Caco-2 (cell line): ENCODE measurements around the gene ADGRV1. TPM values are rescaled to one million over a fixed set of nuclear protein-coding genes. Genes with fewer than 3 reads are reported as not detected.

ENCODE experiments used
- BruUV-seq: library from RNA; stranded (reverse); fragments of 400-500 nt; replicated peaks from 2 replicates; lab custom pipeline; 2021; lab: Mats Ljungman, UMichigan
- CTCF ChIA-PET: fragments of 300-600 bp; sonication (Branson Sonifier 250); formaldehyde crosslinking; loops from one replicate; lab custom pipeline; 2022; ENCODE audit warnings: antibody characterized with exemption; lab: Charles Lee
- POLR2A ChIA-PET: fragments of 300-600 bp; sonication (Branson Sonifier 250); formaldehyde crosslinking; loops from one replicate; lab custom pipeline; 2022; ENCODE audit warnings: antibody characterized with exemption; lab: Charles Lee
- DNase-seq, 2 experiments: peaks; one replicate each; pipeline versions ENCODE4 v3.0.0 to v3.0.0-alpha.2; 2020 to 2022
- H3K27me3 ChIP-seq: replicated peaks from 2 replicates; pipeline ENCODE4 v1.6.0; 2011; ENCODE audit warnings: low read length; ENCODE audit not compliant: control insufficient read depth, insufficient read depth
- H3K36me3 ChIP-seq: 2 replicates; pipeline ENCODE4 v1.5.1; 2011; ENCODE audit warnings: low read length; ENCODE audit not compliant: control insufficient read depth, insufficient read depth
- H3K4me1 ChIP-seq: fragments of 250-450 bp; sonication (Bioruptor Pico); 2 replicates; pipeline ENCODE4 v1.5.1; 2020; ENCODE audit warnings: mild to moderate bottlenecking
- H3K4me3 ChIP-seq: 2 replicates; pipeline ENCODE4 v1.5.1; 2011; ENCODE audit warnings: low read depth, mild to moderate bottlenecking, control low read depth, low read length
- H3K9me3 ChIP-seq: fragments of 250-450 bp; sonication (Bioruptor Pico); 2 replicates; pipeline ENCODE4 v1.5.1; 2020; ENCODE audit warnings: mild to moderate bottlenecking, moderate library complexity
- H3K27ac Mint-ChIP-seq: one replicate; pipeline ENCODE4 v1.8.0; 2022; ENCODE audit warnings: mixed read lengths; ENCODE audit not compliant: unreplicated experiment
- H3K27me3 Mint-ChIP-seq: one replicate; pipeline ENCODE4 v1.8.0; 2022; ENCODE audit warnings: mixed read lengths; ENCODE audit not compliant: insufficient read depth, unreplicated experiment
- H3K36me3 Mint-ChIP-seq: one replicate; pipeline ENCODE4 v1.8.0; 2022; ENCODE audit warnings: mild to moderate bottlenecking, mixed read lengths; ENCODE audit not compliant: insufficient read depth, unreplicated experiment
- H3K4me1 Mint-ChIP-seq: one replicate; pipeline ENCODE4 v1.8.0; 2022; ENCODE audit warnings: low read depth, mixed read lengths; ENCODE audit not compliant: unreplicated experiment
- H3K4me3 Mint-ChIP-seq: one replicate; pipeline ENCODE4 v1.8.0; 2022; ENCODE audit warnings: mild to moderate bottlenecking, moderate library complexity, mixed read lengths; ENCODE audit not compliant: unreplicated experiment
- H3K9me3 Mint-ChIP-seq: one replicate; pipeline ENCODE4 v1.8.0; 2022; ENCODE audit warnings: mixed read lengths; ENCODE audit not compliant: unreplicated experiment
- CTCF ChIP-seq, 2 experiments: fragments of 200-600 bp in 1 of 2; IDR thresholded peaks; 1 replicate in 1 of 2; 2 replicates in 1 of 2; pipeline versions ENCODE4 v1.5.1 to v1.8.0; 2011 to 2022; ENCODE audit warnings: antibody characterized with exemption in 1 of 2, control low read depth in 1 of 2, inconsistent platforms in 1 of 2, low read depth in 1 of 2, low read length in 1 of 2, mild to moderate bottlenecking in 1 of 2, moderate library complexity in 1 of 2; ENCODE audit not compliant: insufficient read depth in 1 of 2, severe bottlenecking in 1 of 2, unreplicated experiment in 1 of 2
- intact Hi-C: fragments of 100-400 bp; cut with micrococcal nuclease; formaldehyde crosslinking; loops from one replicate; pipeline ENCODE4 v1.10.0; 2022; ENCODE audit not compliant: unreplicated experiment
- total RNA-seq: library from RNA; stranded (reverse); gene quantifications from 2 replicates; pipeline ENCODE4 v1.2.3, GENCODE V29; 2022

Gene ADGRV1
- total RNA-seq, 1 experiment from 2014 or later = 23.2 TPM

GRCh38 chr5:91200692-91201091, 642.1 kb downstream of the ADGRV1 start:
- Histone ChIP-seq H3K9me3 (no peaks in the 10 kb centered on the region), H3K27me3 (no peaks in the 10 kb centered on the region), H3K4me3 (no peak overlapping the region), H3K4me1 (no peaks in the 10 kb centered on the region), H3K36me3 (no peaks in the 10 kb centered on the region)
- DNase-seq = no peak
- Mint-ChIP-seq H3K4me1 (no peaks in the 10 kb centered on the region), H3K36me3 (no peaks in the 10 kb centered on the region), H3K4me3 (no peak overlapping the region), H3K9me3 (peaks cover 8% of the 10 kb centered on the region), H3K27me3 (no peaks in the 10 kb centered on the region), H3K27ac (no peak overlapping the region)
- TF ChIP-seq CTCF (IDR thresholded peaks at IDR 0.05; ENCODE audit: insufficient read depth in 1 of 2, low read depth in 1 of 2, low read length in 1 of 2, severe bottlenecking in 1 of 2, unreplicated experiment in 1 of 2) = no peak
- BruUV-seq = no TSS peak
- intact Hi-C loops = no loop called here
- ChIA-PET POLR2A (no interaction called here), CTCF (interaction anchor here (0.6 kb wide), 1 partner anchor 188 kb away, joined by 6 read pairs; no protein-coding TSS in a partner anchor)

- ChIA-PET POLR2A (no interaction called here), CTCF (no interaction called here)
- intact Hi-C loops = no loop called here
- no peaks in the 10 kb centered on the region for H3K27me3 ChIP-seq
- H3K9me3 ChIP-seq = no peaks in the 10 kb centered on the region
- no peaks in the 10 kb centered on the region for H3K27me3 Mint-ChIP-seq
- no peak for TF ChIP-seq CTCF (IDR thresholded peaks at IDR 0.05; ENCODE audit: insufficient read depth in 1 of 2, low read depth in 1 of 2, low read length in 1 of 2, severe bottlenecking in 1 of 2, unreplicated experiment in 1 of 2)
- H3K27ac Mint-ChIP-seq = no peak overlapping the region
- no peaks in the 10 kb centered on the region for H3K36me3 ChIP-seq
- no peak for DNase-seq
- no TSS peak for BruUV-seq
- no peaks in the 10 kb centered on the region for H3K36me3 Mint-ChIP-seq
- peaks cover 15% of the 10 kb centered on the region for H3K9me3 Mint-ChIP-seq
- H3K4me3 Mint-ChIP-seq = no peak overlapping the region
- peaks cover under 1% of the 10 kb centered on the region; the same call in 1 of the 2 replicates for H3K4me1 ChIP-seq
- H3K4me1 Mint-ChIP-seq = no peaks in the 10 kb centered on the region
- no peak overlapping the region for H3K4me3 ChIP-seq
Measured at GRCh38 chr5:91206103-91206502, 647.5 kb downstream of the ADGRV1 start.

GRCh38 chr5:91206734-91207133, 648.1 kb downstream of the ADGRV1 start:
- CTCF ChIA-PET = no interaction called here
- Histone ChIP-seq H3K4me3 (no peak overlapping the region), H3K4me1 (peaks cover 7% of the 10 kb centered on the region), H3K27me3 (no peaks in the 10 kb centered on the region), H3K9me3 (no peaks in the 10 kb centered on the region), H3K36me3 (no peaks in the 10 kb centered on the region)
- no peak for DNase-seq
- BruUV-seq = no TSS peak
- Mint-ChIP-seq H3K36me3 (no peaks in the 10 kb centered on the region), H3K27me3 (no peaks in the 10 kb centered on the region), H3K4me3 (no peak overlapping the region), H3K9me3 (peaks cover 15% of the 10 kb centered on the region), H3K27ac (no peak overlapping the region), H3K4me1 (no peaks in the 10 kb centered on the region)
- POLR2A ChIA-PET = no interaction called here
- TF ChIP-seq CTCF (IDR thresholded peaks at IDR 0.05; ENCODE audit: insufficient read depth in 1 of 2, low read depth in 1 of 2, low read length in 1 of 2, severe bottlenecking in 1 of 2, unreplicated experiment in 1 of 2) = no peak
- intact Hi-C loops = no loop called here
